Subcutaneous abdominal adipose tissue (tissue), 5 donors: Measurements from ENCODE around the gene FAM78A.
"Not testable (repeated sequence)": the region's sequence is repeated elsewhere in the genome, so short reads cannot be mapped to it uniquely, and the experiment has no call there.

Experiments used
- H3K27ac ChIP-seq: one replicate; pipeline ENCODE4 v1.7.0; 2013; ENCODE audit warnings: low read depth, mild to moderate bottlenecking, inconsistent platforms, low read length, moderate library complexity
- H3K27me3 ChIP-seq, 5 donors: one replicate each; pipeline ENCODE4 v1.7.0; 2013; ENCODE audit warnings: low read length in 5 of 5, inconsistent platforms in 1 of 5; ENCODE audit not compliant: control insufficient read depth in 5 of 5, insufficient read depth in 4 of 5
- H3K36me3 ChIP-seq, 5 donors: one replicate each; pipeline ENCODE4 v1.7.0; 2013; ENCODE audit warnings: low read length in 5 of 5; ENCODE audit not compliant: control insufficient read depth in 5 of 5, insufficient read depth in 5 of 5
- H3K4me1 ChIP-seq, 5 donors: one replicate each; pipeline ENCODE4 v1.7.0; 2013; ENCODE audit warnings: low read length in 5 of 5, mild to moderate bottlenecking in 3 of 5, moderate library complexity in 1 of 5; ENCODE audit not compliant: control insufficient read depth in 5 of 5, insufficient read depth in 5 of 5
- H3K4me3 ChIP-seq, 5 donors: one replicate each; pipeline ENCODE4 v1.7.0; 2013; ENCODE audit warnings: low read length in 5 of 5, low read depth in 1 of 5
- H3K9ac ChIP-seq, 5 donors: one replicate each; pipeline ENCODE4 v1.7.0; 2013; ENCODE audit warnings: low read length in 5 of 5, mild to moderate bottlenecking in 4 of 5, moderate library complexity in 3 of 5
- H3K9me3 ChIP-seq, 5 donors: one replicate each; pipeline ENCODE4 v1.7.0; 2013; ENCODE audit warnings: low read length in 5 of 5; ENCODE audit not compliant: control insufficient read depth in 5 of 5
- donor health status: healthy.
- donor health status: healthy.
- donor health status: healthy.
- donor health status: healthy.
- donor health status: healthy.

Gene FAM78A

GRCh38 chr9:131266266-131267229, 9.8 kb downstream of the FAM78A start:
- Histone ChIP-seq H3K4me3 (peak overlapping the region in 2 of 5 donors; percentile 17 to 23), H3K9ac (no peak overlapping the region), H3K9me3 (no peaks in the 10 kb centered on the region), H3K27me3 (no peaks in the 10 kb centered on the region), H3K27ac (no peak overlapping the region), H3K4me1 (peaks cover 3 to 56% (median 37%) of the 10 kb centered on the region in 5 donors), H3K36me3 (peaks cover 0 to 4% (median 0%) of the 10 kb centered on the region in 5 donors)

GRCh38 chr9:131264231-131264630, 12.1 kb downstream of the FAM78A start:
- peaks cover 0 to 36% (median 24%) of the 10 kb centered on the region in 5 donors for H3K4me1 ChIP-seq

GRCh38 chr9:131263701-131264100, 12.6 kb downstream of the FAM78A start:
- H3K9me3 ChIP-seq = no peaks in the 10 kb centered on the region
- H3K27ac ChIP-seq = no peak overlapping the region
- H3K4me1 ChIP-seq = peaks cover 0 to 32% (median 22%) of the 10 kb centered on the region in 5 donors

More at GRCh38 chr9:131264231-131264630, 12.1 kb downstream of the FAM78A start:
- Histone ChIP-seq H3K9ac (no peak overlapping the region), H3K9me3 (no peaks in the 10 kb centered on the region), H3K4me3 (no peak overlapping the region), H3K27me3 (no peaks in the 10 kb centered on the region), H3K36me3 (peaks cover 0 to 24% (median 12%) of the 10 kb centered on the region in 5 donors), H3K27ac (no peak overlapping the region)

GRCh38 chr9:131263033-131263343, 13.3 kb downstream of the FAM78A start:
- not testable (repeated sequence) for H3K9ac ChIP-seq, H3K27ac ChIP-seq, H3K9me3 ChIP-seq, H3K27me3 ChIP-seq, H3K4me3 ChIP-seq
- peaks cover 0 to 34% (median 23%) of the 10 kb centered on the region in 5 donors for H3K4me1 ChIP-seq
- peaks cover 0 to 28% (median 12%) of the 10 kb centered on the region in 5 donors for H3K36me3 ChIP-seq

More at GRCh38 chr9:131263701-131264100, 12.6 kb downstream of the FAM78A start:
- H3K9ac ChIP-seq = no peak overlapping the region
- H3K27me3 ChIP-seq = no peaks in the 10 kb centered on the region
- H3K36me3 ChIP-seq = peaks cover 0 to 26% (median 12%) of the 10 kb centered on the region in 5 donors
- no peak overlapping the region for H3K4me3 ChIP-seq

DNA sequence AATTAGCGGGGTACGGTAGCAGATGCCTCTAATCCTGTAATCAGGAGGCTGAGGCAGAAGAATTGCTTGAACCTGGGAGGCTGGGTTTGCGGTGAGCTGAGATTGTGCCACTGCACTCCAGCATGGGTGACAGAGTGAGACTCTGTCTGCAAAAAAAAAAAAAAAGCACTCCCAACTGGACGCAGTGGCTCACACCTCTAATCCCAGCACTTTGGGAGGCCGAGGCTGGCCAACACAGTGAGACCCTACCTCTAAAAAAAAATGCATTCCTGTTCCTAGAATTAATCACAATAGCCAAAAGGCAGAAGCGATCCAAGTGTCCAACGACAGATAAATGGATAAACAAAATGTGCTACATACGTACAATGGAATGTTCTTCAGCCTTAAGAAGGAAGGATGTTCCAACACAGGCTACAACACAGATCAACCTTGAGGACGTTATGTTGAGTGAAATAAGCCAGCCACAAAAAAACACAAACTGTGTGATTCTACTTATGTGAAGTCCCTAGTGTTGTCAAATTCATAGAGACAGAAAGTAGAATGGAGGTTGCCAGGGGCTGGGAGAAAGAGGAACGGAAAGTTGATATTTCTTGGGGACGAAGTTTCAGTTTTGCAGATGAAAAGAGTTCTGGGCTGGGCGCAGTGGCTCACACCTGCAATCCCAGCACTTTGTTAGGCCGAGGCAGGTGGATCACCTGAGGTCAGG, 13.8 kb downstream of the FAM78A start:
- Histone ChIP-seq H3K36me3 (peaks cover 0 to 28% (median 12%) of the 10 kb centered on the region in 5 donors), H3K9ac (no peak overlapping the region), H3K4me1 (peaks cover 0 to 39% (median 26%) of the 10 kb centered on the region in 5 donors), H3K27ac (no peak overlapping the region), H3K9me3 (no peaks in the 10 kb centered on the region), H3K27me3 (no peaks in the 10 kb centered on the region), H3K4me3 (no peak overlapping the region)

DNA sequence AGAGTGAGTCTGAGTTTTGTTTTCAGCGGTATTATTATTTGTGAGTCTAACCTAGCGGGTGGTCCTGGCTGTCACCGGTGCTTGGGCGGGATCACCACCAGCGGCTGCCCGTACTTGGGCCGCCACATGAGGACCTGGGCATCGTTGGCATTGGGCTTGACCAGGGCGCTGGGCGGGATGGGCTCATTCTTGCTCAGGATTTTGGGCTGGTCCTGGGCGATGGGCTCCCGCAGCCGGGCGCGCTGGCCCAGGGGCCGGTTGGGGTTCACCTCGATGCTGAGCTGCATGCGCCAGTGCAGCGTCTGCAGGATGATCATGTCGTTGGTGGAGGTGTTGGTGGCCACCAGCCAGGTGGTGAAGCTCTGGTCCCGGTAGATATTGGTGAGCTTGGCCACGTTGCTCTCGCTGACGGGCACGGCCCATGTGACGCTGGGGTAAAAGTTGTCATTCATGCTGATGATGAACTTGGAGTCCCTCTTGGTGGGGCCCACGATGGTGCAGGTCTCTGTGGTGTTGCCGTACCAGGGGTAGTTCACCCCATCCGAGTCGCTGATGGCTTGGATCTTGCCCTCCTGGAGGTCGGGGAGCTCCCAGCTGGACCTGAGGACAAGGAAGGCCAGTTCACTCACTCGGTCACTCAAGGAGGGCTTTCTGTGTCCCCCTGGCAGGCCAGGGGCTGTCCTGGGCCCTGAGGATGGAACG, 15.4 kb downstream of the FAM78A start:
- Histone ChIP-seq H3K27me3 (no peaks in the 10 kb centered on the region), H3K4me3 (no peak overlapping the region), H3K36me3 (peaks cover 0 to 28% (median 12%) of the 10 kb centered on the region in 5 donors), H3K4me1 (peaks cover 4 to 37% (median 28%) of the 10 kb centered on the region in 5 donors), H3K9me3 (no peaks in the 10 kb centered on the region), H3K9ac (no peak overlapping the region), H3K27ac (no peak overlapping the region)

GRCh38 chr9:131259916-131260597, 16.3 kb downstream of the FAM78A start:
- Histone ChIP-seq H3K36me3 (peaks cover 0 to 28% (median 12%) of the 10 kb centered on the region in 5 donors), H3K27me3 (no peaks in the 10 kb centered on the region)

DNA sequence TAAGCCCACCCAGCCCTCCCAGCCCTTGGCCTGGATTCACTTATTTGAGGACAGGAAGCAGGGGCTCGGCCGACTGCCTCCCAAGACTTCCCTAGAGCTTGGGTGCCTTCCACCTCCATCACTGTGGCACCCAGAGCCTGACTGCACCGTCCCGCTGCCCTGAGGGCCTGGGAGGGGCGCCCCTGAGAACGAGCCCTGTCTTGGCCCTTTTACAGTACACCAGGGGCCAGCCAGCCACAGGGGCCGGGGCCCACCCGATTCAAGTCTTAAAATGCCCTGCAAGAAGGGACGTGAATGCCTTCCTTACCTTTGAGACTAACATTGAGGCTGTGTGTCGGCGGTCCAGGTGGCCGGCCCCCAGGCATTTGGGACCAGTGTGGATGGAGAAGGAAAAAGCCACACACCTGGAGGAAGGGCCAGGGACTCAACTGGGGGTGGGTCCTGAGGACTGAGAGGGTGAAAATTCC, 16.8 kb downstream of the FAM78A start:
- no peak overlapping the region for H3K9ac ChIP-seq
- no peaks in the 10 kb centered on the region for H3K9me3 ChIP-seq
- H3K36me3 ChIP-seq = peaks cover 0 to 28% (median 12%) of the 10 kb centered on the region in 5 donors
- no peaks in the 10 kb centered on the region for H3K27me3 ChIP-seq
- no peak overlapping the region for H3K4me3 ChIP-seq
- H3K27ac ChIP-seq = no peak overlapping the region
- H3K4me1 ChIP-seq = peaks cover 4 to 43% (median 37%) of the 10 kb centered on the region in 5 donors

More at GRCh38 chr9:131259916-131260597, 16.3 kb downstream of the FAM78A start:
- H3K4me3 ChIP-seq = no peak overlapping the region
- no peaks in the 10 kb centered on the region for H3K9me3 ChIP-seq
- no peak overlapping the region for H3K27ac ChIP-seq
- H3K9ac ChIP-seq = no peak overlapping the region
- peaks cover 4 to 40% (median 31%) of the 10 kb centered on the region in 5 donors for H3K4me1 ChIP-seq

DNA sequence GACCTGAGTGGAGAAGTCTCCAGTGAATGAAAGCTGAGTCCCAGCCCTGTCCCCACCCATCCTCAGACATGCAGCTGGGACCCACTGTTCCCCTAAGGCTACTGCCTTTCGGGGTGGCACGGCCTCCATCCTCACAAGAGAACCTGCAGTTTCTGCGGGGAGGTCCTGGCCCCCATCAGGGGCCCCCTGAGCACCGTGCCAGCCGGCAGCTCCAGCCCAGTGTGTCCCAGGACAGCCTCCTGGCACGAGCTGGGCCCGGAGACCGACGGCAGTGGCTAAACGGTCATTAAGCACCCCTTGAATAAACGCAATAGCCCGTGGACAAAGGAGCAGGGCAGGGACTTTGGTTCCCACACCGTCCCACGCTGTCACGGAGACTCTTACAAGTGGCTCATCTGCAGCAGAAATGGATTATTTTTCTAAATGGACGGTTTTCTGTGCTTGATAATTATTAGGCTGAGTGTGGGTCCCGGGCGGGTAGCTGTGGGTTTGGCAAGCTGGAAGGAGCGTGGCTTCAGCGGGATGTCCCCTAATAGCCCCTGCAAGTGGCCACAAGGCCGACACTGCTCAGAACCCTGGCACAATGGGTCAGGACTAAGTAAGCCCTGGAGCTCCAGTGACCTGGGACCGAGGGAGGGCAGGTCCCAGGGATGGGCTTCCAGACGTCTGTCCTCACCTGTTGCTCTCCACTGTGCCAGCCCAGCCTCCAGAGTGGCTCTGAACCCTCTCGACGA, 17.4 kb downstream of the FAM78A start:
- H3K27ac ChIP-seq = no peak overlapping the region
- no peaks in the 10 kb centered on the region for H3K27me3 ChIP-seq
- no peaks in the 10 kb centered on the region for H3K9me3 ChIP-seq
- H3K9ac ChIP-seq = no peak overlapping the region
- peaks cover 4 to 40% (median 34%) of the 10 kb centered on the region in 5 donors for H3K4me1 ChIP-seq
- H3K4me3 ChIP-seq = no peak overlapping the region
- peaks cover 0 to 28% (median 12%) of the 10 kb centered on the region in 5 donors for H3K36me3 ChIP-seq
